ENCODE data around the gene PUM2. TPM values are rescaled to one million over a fixed set of nuclear protein-coding genes. Genes with fewer than 3 reads are reported as not detected.

The PUM2 gene, protein sequence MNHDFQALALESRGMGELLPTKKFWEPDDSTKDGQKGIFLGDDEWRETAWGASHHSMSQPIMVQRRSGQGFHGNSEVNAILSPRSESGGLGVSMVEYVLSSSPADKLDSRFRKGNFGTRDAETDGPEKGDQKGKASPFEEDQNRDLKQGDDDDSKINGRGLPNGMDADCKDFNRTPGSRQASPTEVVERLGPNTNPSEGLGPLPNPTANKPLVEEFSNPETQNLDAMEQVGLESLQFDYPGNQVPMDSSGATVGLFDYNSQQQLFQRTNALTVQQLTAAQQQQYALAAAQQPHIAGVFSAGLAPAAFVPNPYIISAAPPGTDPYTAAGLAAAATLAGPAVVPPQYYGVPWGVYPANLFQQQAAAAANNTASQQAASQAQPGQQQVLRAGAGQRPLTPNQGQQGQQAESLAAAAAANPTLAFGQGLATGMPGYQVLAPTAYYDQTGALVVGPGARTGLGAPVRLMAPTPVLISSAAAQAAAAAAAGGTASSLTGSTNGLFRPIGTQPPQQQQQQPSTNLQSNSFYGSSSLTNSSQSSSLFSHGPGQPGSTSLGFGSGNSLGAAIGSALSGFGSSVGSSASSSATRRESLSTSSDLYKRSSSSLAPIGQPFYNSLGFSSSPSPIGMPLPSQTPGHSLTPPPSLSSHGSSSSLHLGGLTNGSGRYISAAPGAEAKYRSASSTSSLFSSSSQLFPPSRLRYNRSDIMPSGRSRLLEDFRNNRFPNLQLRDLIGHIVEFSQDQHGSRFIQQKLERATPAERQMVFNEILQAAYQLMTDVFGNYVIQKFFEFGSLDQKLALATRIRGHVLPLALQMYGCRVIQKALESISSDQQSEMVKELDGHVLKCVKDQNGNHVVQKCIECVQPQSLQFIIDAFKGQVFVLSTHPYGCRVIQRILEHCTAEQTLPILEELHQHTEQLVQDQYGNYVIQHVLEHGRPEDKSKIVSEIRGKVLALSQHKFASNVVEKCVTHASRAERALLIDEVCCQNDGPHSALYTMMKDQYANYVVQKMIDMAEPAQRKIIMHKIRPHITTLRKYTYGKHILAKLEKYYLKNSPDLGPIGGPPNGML
- total RNA-seq = 40.5 TPM
- polyA plus RNA-seq (ENCODE audit: insufficient read depth in 1 of 8, insufficient read length in 8 of 8, low replicate concordance in 1 of 8) = 10 to 100 TPM; 46.9 to 69.6 (median 55.9) TPM
- long read RNA-seq, donor 1, partial matches to known transcripts = 11 of 11 reads
- long read RNA-seq, donor 1, other reads (novel, unspliced or antisense) = 0 of 11 reads
- long read RNA-seq, donor 2 = 0 reads
- long read RNA-seq, donor 3, partial matches to known transcripts = 7 of 7 reads
- long read RNA-seq, donor 3, other reads (novel, unspliced or antisense) = 0 of 7 reads
- long read RNA-seq, donor 4, partial matches to known transcripts = 8 of 9 reads
- long read RNA-seq, donor 4, other reads (novel, unspliced or antisense) = 0 of 9 reads
- long read RNA-seq, donor 5, partial matches to known transcripts = 33 of 33 reads
- long read RNA-seq, donor 5, other reads (novel, unspliced or antisense) = 0 of 33 reads
- long read RNA-seq, donor 6, full-length matches to known transcripts = 1 of 6 reads
- long read RNA-seq, donor 6, partial matches to known transcripts = 5 of 6 reads
- long read RNA-seq, donor 6, other reads (novel, unspliced or antisense) = 0 of 6 reads
- long read RNA-seq, donor 7, partial matches to known transcripts = 0 of 1 reads
- long read RNA-seq, donor 7, other reads (novel, unspliced or antisense) = 0 of 1 reads
- long read RNA-seq, donor 8 = 0 reads
- long read RNA-seq, donor 9, partial matches to known transcripts = 10 of 10 reads
- long read RNA-seq, donor 9, other reads (novel, unspliced or antisense) = 0 of 10 reads
- long read RNA-seq, donor 10, partial matches to known transcripts = 10 of 11 reads
- long read RNA-seq, donor 10, other reads (novel, unspliced or antisense) = 0 of 11 reads
- long read RNA-seq, donor 11, partial matches to known transcripts = 17 of 18 reads
- long read RNA-seq, donor 11, other reads (novel, unspliced or antisense) = 0 of 18 reads

DNA sequence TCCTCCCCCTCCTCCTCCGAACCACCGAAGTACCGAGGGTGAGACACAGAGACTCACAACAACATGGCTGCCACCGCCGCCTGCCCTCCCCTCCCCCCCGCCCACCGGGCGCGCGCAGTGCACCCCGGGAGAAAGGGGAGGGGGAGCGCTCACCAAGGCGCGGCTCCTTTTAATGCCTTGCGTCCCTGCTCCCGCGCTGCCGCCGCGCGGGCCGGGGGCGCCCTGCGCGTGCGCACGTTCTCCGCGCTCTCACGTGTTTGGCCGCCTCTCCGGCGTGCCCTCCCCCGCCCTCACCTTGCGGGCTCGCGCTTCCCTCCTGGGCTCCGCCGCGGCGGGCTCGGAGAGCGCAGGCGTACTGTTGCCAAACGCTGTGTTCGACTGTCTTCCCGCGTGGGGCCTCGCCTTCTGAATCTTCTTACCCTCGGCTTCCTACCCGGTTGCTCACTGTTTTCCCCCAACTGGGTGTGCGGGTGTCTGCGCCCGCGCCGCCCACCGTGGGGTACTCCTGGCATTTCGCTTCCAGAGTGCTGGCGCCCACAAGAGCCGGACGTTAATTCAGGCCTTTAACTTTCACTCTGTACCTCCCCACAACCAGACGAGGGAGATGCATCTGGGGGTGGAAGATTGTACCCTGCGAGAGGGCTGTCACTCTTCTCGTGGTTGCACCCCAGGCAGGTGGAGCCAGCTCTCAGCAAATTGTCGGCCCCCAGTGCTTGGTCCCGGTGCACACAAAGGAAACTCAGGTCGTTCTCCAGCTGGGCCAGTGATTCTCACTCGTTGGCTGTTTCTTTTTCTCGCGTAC lies at the start of gene PUM2:
Gene PUM2, minus strand, starts transcription at position 92 of the 802 bp plus-strand sequence. CDS start 23,484 bp downstream, outside the sequence.
- H3K4me3 ChIP-seq (ENCODE audit: low read length) = peak within 1 kb of the TSS; percentile 80
- H3K9me3 ChIP-seq (replicated peaks; ENCODE audit: control insufficient read depth, low read depth, low read length) = no peaks in the 10 kb centered on the region
- H3K4me1 ChIP-seq (ENCODE audit: control insufficient read depth, insufficient read depth, low read length) = peaks cover 20% of the 10 kb centered on the region
- peaks cover 8% of the 10 kb centered on the region for H3K36me3 ChIP-seq (ENCODE audit: control insufficient read depth, insufficient read depth, low read length)
- no peaks in the 10 kb centered on the region for H3K27me3 ChIP-seq (ENCODE audit: control insufficient read depth, insufficient read depth, low read length)
- under 1% methylated on average over 45 of the region's 70 CpGs for whole genome bisulfite sequencing (ENCODE audit: insufficient coverage)
- peak within 1 kb of the TSS; percentile 98 for H3K27ac ChIP-seq (ENCODE audit: low read length)
- DNase-seq = peak; percentile 98

DNA sequence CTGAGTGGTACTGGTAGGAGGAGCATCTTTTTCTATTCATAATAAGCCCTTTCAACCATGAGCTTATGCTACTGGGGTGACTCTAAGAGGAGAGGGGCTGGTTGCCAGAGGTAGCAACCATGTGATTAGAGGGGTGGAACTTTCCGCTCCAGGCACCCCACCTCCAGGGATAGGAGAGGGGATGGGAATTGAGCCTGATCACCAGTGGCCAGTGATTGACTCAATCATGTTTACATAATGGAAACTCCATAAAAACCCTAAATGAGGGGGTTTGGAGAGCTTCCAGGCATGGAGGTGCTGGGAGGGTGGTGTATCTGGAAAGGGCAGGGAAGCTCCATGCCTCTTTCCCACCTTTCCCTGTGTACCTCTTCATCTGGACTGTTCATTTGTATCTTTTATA lies 49.7 kb upstream of the PUM2 start:
- no peak for DNase-seq
- no peaks in the 10 kb centered on the region for H3K9me3 ChIP-seq (replicated peaks; ENCODE audit: control insufficient read depth, low read depth, low read length)
- peaks cover 16% of the 10 kb centered on the region for H3K4me1 ChIP-seq (ENCODE audit: control insufficient read depth, insufficient read depth, low read length)
- no peaks in the 10 kb centered on the region for H3K36me3 ChIP-seq (ENCODE audit: control insufficient read depth, insufficient read depth, low read length)
- H3K4me3 ChIP-seq (ENCODE audit: low read length) = no peak overlapping the region
- WGBS (ENCODE audit: insufficient coverage) = no CpG with 5 or more reads among the region's 1 CpG
- no peak overlapping the region for H3K27ac ChIP-seq (ENCODE audit: low read length)
- no peaks in the 10 kb centered on the region for H3K27me3 ChIP-seq (ENCODE audit: control insufficient read depth, insufficient read depth, low read length)

DNA sequence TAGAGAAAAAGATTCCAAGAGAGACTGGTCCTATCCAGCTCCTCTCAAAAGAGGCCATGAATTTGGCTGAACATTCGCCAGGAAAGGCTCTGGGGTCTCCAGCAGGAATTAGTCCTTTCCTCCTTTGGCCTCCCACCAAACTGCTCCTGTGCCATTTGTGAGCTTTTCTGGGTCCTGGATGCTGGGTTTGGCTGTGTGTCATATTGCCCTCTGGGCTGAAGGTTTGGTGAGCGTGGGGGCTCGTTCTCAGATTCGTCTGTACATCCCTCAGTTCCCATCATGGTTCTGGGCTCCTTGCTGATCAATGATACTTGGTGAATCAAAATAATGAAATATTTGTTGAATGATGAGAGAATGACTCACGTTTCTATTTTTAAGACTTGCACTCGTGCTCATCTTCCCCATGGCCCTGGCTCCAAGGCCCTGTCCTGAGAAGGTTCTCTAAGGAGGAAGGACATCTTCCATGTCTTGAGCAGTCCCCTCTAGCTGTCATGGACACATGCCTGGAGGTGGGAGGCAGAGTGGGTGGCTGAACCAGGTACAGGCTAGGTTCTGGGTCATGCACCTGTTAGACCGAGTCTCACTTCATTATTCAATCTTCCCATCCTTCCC lies 48.4 kb upstream of the PUM2 start:
- peak overlapping the region; percentile 25 for H3K27ac ChIP-seq (ENCODE audit: low read length)
- H3K27me3 ChIP-seq (ENCODE audit: control insufficient read depth, insufficient read depth, low read length) = no peaks in the 10 kb centered on the region
- no CpG with 5 or more reads among the region's 7 CpGs for WGBS (ENCODE audit: insufficient coverage)
- no peak overlapping the region for H3K4me3 ChIP-seq (ENCODE audit: low read length)
- no peaks in the 10 kb centered on the region for H3K9me3 ChIP-seq (replicated peaks; ENCODE audit: control insufficient read depth, low read depth, low read length)
- peak; percentile 37 for DNase-seq
- no peaks in the 10 kb centered on the region for H3K36me3 ChIP-seq (ENCODE audit: control insufficient read depth, insufficient read depth, low read length)
- H3K4me1 ChIP-seq (ENCODE audit: control insufficient read depth, insufficient read depth, low read length) = peaks cover 16% of the 10 kb centered on the region

DNA sequence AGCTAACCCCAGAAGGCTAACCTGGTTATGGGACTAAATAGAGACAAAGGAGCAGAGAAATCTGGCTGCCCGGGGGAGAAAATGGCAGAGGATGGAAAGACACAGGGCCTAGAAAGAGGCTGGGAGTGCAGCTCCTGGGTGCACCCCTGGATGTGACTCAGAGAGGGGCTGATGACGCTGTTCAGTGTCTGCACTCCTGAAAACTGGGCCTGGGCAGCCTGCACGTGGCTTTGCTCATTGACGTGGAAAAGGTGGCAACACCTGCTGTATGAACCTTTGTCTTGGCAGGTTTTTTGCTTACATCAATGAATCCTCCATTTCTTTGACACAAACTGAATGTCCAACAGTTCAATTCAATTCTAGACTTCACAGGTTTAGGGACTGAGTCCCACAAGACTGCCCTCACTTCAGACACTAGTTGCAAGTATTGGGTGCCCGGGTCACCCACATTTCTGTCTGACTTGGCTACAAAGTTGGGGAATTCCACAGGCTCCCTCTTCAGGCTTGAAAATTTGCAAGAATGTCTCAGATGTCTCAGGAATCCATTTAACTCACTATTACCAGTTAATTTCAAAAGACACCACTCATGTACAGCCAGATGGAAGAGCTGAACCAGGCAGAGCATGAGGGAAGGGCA lies 47.3 kb upstream of the PUM2 start:
- WGBS (ENCODE audit: insufficient coverage) = 67% methylated on average over 5 of the region's 5 CpGs
- H3K4me1 ChIP-seq (ENCODE audit: control insufficient read depth, insufficient read depth, low read length) = peaks cover 16% of the 10 kb centered on the region
- H3K36me3 ChIP-seq (ENCODE audit: control insufficient read depth, insufficient read depth, low read length) = no peaks in the 10 kb centered on the region
- no peaks in the 10 kb centered on the region for H3K27me3 ChIP-seq (ENCODE audit: control insufficient read depth, insufficient read depth, low read length)
- no peak for DNase-seq
- H3K4me3 ChIP-seq (ENCODE audit: low read length) = no peak overlapping the region
- no peak overlapping the region for H3K27ac ChIP-seq (ENCODE audit: low read length)
- H3K9me3 ChIP-seq (replicated peaks; ENCODE audit: control insufficient read depth, low read depth, low read length) = no peaks in the 10 kb centered on the region

DNA sequence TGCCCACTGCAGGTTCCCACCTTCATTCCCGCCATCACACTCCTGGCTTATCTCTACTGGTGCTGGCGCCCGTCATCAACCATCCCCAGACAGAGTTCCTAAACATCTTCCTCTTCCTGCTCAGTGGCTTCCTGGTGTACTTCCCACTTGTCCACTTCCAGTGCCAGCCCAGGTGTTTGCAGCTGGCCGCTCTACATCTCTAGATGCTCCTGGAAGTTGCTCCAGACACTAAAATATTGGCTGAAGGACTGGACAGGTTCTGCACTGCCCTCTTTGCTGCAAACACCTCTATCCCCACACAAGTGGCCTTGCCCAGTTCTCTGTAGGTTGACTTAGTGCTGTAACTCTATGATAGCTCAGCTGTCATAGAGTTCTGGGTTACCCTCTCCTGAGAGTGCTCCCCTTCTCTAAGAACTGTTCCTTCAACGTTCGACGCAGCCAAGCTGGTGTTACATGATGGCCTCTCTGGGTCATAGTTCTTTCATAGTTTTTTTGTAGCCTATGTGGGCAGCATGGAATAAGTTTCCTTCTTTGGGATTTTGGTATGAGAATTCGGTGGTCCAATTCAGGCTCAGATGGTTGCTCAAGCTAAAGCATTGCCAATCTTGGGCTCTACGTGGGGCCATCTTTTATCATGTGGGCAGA lies 45.8 kb upstream of the PUM2 start:
- Histone ChIP-seq H3K27ac (ENCODE audit: low read length) (no peak overlapping the region), H3K4me1 (ENCODE audit: control insufficient read depth, insufficient read depth, low read length) (peaks cover 16% of the 10 kb centered on the region), H3K36me3 (ENCODE audit: control insufficient read depth, insufficient read depth, low read length) (no peaks in the 10 kb centered on the region), H3K4me3 (ENCODE audit: low read length) (no peak overlapping the region), H3K9me3 (replicated peaks; ENCODE audit: control insufficient read depth, low read depth, low read length) (no peaks in the 10 kb centered on the region), H3K27me3 (ENCODE audit: control insufficient read depth, insufficient read depth, low read length) (no peaks in the 10 kb centered on the region)
- no peak for DNase-seq
- 86% methylated on average over 6 of the region's 9 CpGs for WGBS (ENCODE audit: insufficient coverage)

DNA sequence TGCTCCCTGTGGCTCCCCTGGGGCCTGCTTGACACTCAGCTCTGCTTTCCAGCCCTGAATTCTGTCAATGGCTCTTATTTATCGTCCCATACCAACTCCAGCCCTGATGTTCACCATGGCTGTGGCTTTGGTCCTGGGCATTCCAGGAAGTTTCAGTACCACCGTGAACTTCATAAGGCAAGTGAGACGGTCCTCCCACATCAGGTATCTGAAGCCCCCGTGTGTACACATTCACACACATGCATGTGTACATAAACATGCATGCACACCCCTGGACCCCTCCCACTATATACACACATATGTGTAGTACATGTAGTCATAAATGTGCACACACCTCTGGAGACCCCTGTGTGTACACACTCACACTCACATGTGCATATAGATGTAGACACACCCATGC lies 43.3 kb upstream of the PUM2 start:
- Histone ChIP-seq H3K9me3 (replicated peaks; ENCODE audit: control insufficient read depth, low read depth, low read length) (no peaks in the 10 kb centered on the region), H3K27me3 (ENCODE audit: control insufficient read depth, insufficient read depth, low read length) (no peaks in the 10 kb centered on the region), H3K27ac (ENCODE audit: low read length) (no peak overlapping the region), H3K4me1 (ENCODE audit: control insufficient read depth, insufficient read depth, low read length) (peaks cover 12% of the 10 kb centered on the region), H3K36me3 (ENCODE audit: control insufficient read depth, insufficient read depth, low read length) (no peaks in the 10 kb centered on the region), H3K4me3 (ENCODE audit: low read length) (no peak overlapping the region)
- WGBS (ENCODE audit: insufficient coverage) = 85% methylated on average over 3 of the region's 4 CpGs
- no peak for DNase-seq

DNA sequence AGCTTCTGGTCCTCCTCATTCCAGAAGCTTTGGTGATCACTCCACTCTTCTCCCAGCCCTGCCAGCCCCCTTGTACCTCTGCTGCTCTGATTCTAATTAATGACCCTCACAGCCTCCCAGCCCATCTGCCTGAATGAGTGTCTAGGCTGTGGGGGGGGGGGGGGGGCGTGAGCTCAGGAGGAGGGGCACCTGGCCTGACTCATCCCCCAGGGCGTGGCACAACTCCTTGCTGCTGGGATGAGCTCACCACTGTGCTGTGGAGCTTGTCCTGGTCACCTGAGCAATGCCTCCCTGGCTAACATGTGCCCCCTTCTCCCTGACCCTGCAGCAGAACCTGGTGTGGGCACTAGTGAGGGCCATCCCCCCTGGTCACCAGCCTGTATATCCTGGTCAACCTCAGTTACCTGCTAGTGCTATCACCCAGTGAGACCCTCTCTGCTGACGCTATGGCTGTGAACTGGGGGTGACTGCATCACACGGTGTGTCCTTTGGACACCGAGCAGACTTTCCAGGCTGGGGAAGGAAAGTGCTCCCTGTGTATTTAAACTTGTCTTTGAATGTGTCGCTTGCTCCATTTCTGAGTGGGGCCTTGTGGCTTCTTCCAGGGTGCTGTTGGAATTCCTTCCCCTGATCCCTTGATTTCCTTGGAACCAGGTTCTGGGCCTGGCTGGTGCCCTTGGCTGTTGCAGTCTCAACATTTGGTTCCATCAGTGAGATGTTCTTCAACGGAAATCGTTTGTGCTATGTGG lies 41.5 kb upstream of the PUM2 start:
- no peak for DNase-seq
- H3K4me1 ChIP-seq (ENCODE audit: control insufficient read depth, insufficient read depth, low read length) = no peaks in the 10 kb centered on the region
- no peak overlapping the region for H3K4me3 ChIP-seq (ENCODE audit: low read length)
- no peaks in the 10 kb centered on the region for H3K9me3 ChIP-seq (replicated peaks; ENCODE audit: control insufficient read depth, low read depth, low read length)
- WGBS (ENCODE audit: insufficient coverage) = 80% methylated on average over 5 of the region's 8 CpGs
- no peaks in the 10 kb centered on the region for H3K36me3 ChIP-seq (ENCODE audit: control insufficient read depth, insufficient read depth, low read length)
- H3K27ac ChIP-seq (ENCODE audit: low read length) = no peak overlapping the region
- H3K27me3 ChIP-seq (ENCODE audit: control insufficient read depth, insufficient read depth, low read length) = peaks cover 2% of the 10 kb centered on the region
